HepG2 (cell line): ENCODE data around the gene CSTF3. TPM values are rescaled to one million over a fixed set of nuclear protein-coding genes. Genes with fewer than 3 reads are reported as not detected.

ENCODE experiments used
- ATAC-seq: fragments of 200-7000 bp; cut with Tn5 transposase; 3 replicates; pipeline ENCODE4 v1.9.1; 2020; ENCODE audit warnings: mild to moderate bottlenecking, moderate library complexity
- BruUV-seq: library from RNA; stranded (reverse); fragments of 400-500 nt; replicated peaks from 2 replicates; lab custom pipeline; 2021; lab: Mats Ljungman, UMichigan
- CTCF ChIA-PET: fragments of 300-600 bp; formaldehyde crosslinking; extraction: SDS; loops from one replicate; lab custom pipeline; 2021; ENCODE audit warnings: low total read pairs, inconsistent platforms, low intra/inter-chr PET ratio; lab: Yijun Ruan, JAX
- POLR2A ChIA-PET: fragments of 350-600 bp; sonication (Branson Sonifier 250); formaldehyde crosslinking; loops from one replicate; lab custom pipeline; 2020; ENCODE audit warnings: antibody characterized with exemption, inconsistent platforms; lab: Yijun Ruan, JAX
- DNase-seq: peaks from one replicate; pipeline ENCODE4 v3.0.0-alpha.2; 2015; ENCODE audit warnings: low spot score
- FAIRE-seq: peaks from 3 replicates; lab custom pipeline; 2011; peaks lifted over from hg19 to GRCh38; lab: Jason Lieb, UNC
- H2AFZ ChIP-seq: one replicate; pipeline ENCODE4 v1.6.1; 2011; ENCODE audit warnings: low read length, inconsistent platforms
- H3K27ac ChIP-seq: fragments of 300-600 bp; 3 replicates; pipeline ENCODE4 v1.8.0; 2011; ENCODE audit warnings: mixed run types, mild to moderate bottlenecking, mixed read lengths, low read length, inconsistent platforms; ENCODE audit not compliant: insufficient read depth; ENCODE audit errors: extremely low read length
- H3K27me3 ChIP-seq, 2 experiments: fragments of 200-600 bp in 1 of 2; 2 replicates in 1 of 2; 3 replicates in 1 of 2; pipeline versions ENCODE4 v1.6.0 to v1.8.0; 2011; ENCODE audit warnings: low read length in 2 of 2, mild to moderate bottlenecking in 2 of 2, moderate library complexity in 2 of 2, inconsistent platforms in 1 of 2; ENCODE audit not compliant: insufficient read depth in 2 of 2, control insufficient read depth in 1 of 2
- H3K36me3 ChIP-seq, 2 experiments: fragments of 200-600 bp in 1 of 2; replicated peaks in 1 of 2; 2 replicates in 1 of 2; 3 replicates in 1 of 2; pipeline versions ENCODE4 v1.5.1 to v1.8.0; 2011; ENCODE audit warnings: low read length in 2 of 2, inconsistent platforms in 1 of 2; ENCODE audit not compliant: insufficient read depth in 2 of 2, control insufficient read depth in 1 of 2
- H3K4me1 ChIP-seq: 2 replicates; pipeline ENCODE4 v1.5.1; 2012; ENCODE audit warnings: low read length, inconsistent platforms; ENCODE audit not compliant: insufficient read depth
- H3K4me2 ChIP-seq: 2 replicates; pipeline ENCODE4 v1.6.0; 2011; ENCODE audit warnings: low read depth, low read length, inconsistent platforms
- H3K4me3 ChIP-seq, 3 experiments: fragments of 200-600 bp in 1 of 3; sonication (generic), shearing (Covaris generic) in 1 of 3; replicated peaks in 1 of 3; 2 replicates each; pipeline ENCODE4 v1.5.1; 2011 to 2016; ENCODE audit warnings: low read length in 3 of 3, inconsistent platforms in 2 of 3, low read depth in 2 of 3, mild to moderate bottlenecking in 2 of 3, control low read depth in 1 of 3, mixed read lengths in 1 of 3; ENCODE audit not compliant: insufficient read depth in 1 of 3
- H3K79me2 ChIP-seq: one replicate; pipeline ENCODE4 v1.6.1; 2011; ENCODE audit warnings: low read length, inconsistent platforms; ENCODE audit not compliant: insufficient read depth
- H3K9ac ChIP-seq: 2 replicates; pipeline ENCODE4 v1.6.0; 2011; ENCODE audit warnings: mild to moderate bottlenecking, low read depth, low read length, inconsistent platforms; ENCODE audit not compliant: insufficient read depth
- H3K9me3 ChIP-seq: 2 replicates; pipeline ENCODE4 v1.5.1; 2012; ENCODE audit warnings: mild to moderate bottlenecking, low read length
- H4K20me1 ChIP-seq: 2 replicates; pipeline ENCODE4 v1.6.0; 2011; ENCODE audit warnings: inconsistent platforms, mild to moderate bottlenecking, low read length, moderate library complexity; ENCODE audit not compliant: insufficient read depth
- HOXA9 ChIP-seq: sonication (generic); formaldehyde crosslinking; IDR thresholded peaks from 2 replicates; pipeline ENCODE4 v1.8.1; 2022; ENCODE audit warnings: missing genetic modification reagents, mild to moderate bottlenecking, moderate library complexity, borderline replicate concordance
- KDM5B ChIP-seq: sonication (generic); formaldehyde crosslinking; IDR thresholded peaks from 2 replicates; pipeline ENCODE4 v1.4.0; 2020; ENCODE audit warnings: missing genetic modification reagents, mild to moderate bottlenecking, borderline replicate concordance
- NFE2L1 ChIP-seq: sonication (generic); formaldehyde crosslinking; IDR thresholded peaks from 2 replicates; pipeline ENCODE4 v1.4.0; 2020; ENCODE audit warnings: missing genetic modification reagents, mild to moderate bottlenecking, borderline replicate concordance
- NR2C2 ChIP-seq: sonication (generic); formaldehyde crosslinking; IDR thresholded peaks from 2 replicates; pipeline ENCODE4 v1.4.0; 2020; ENCODE audit warnings: missing genetic modification reagents, mild to moderate bottlenecking, moderate library complexity, borderline replicate concordance
- PITX1 ChIP-seq: sonication (generic); formaldehyde crosslinking; IDR thresholded peaks from 2 replicates; pipeline ENCODE4 v1.5.1; 2020; ENCODE audit warnings: mild to moderate bottlenecking, missing genetic modification reagents
- SP1 ChIP-seq, 2 experiments: fragments of 450-650 bp in 1 of 2; sonication (generic) in 1 of 2; formaldehyde crosslinking in 1 of 2; IDR thresholded peaks; 2 replicates each; pipeline versions ENCODE4 v1.4.0 to v1.6.1; 2016 to 2020; ENCODE audit warnings: missing genetic modification reagents in 1 of 2
- ZBTB14 ChIP-seq: sonication (generic); formaldehyde crosslinking; IDR thresholded peaks from 2 replicates; pipeline ENCODE4 v1.4.0; 2020; ENCODE audit warnings: missing genetic modification reagents
- ZBTB33 ChIP-seq: sonication (generic); formaldehyde crosslinking; IDR thresholded peaks from 2 replicates; pipeline ENCODE4 v1.4.0; 2020; ENCODE audit warnings: missing genetic modification reagents
- ZMYM4 ChIP-seq: sonication (generic); formaldehyde crosslinking; IDR thresholded peaks from 2 replicates; pipeline ENCODE4 v1.8.1; 2023; ENCODE audit warnings: mild to moderate bottlenecking, missing genetic modification reagents
- ZNF44 ChIP-seq: sonication (generic); formaldehyde crosslinking; IDR thresholded peaks from 2 replicates; pipeline ENCODE4 v1.5.1; 2020; ENCODE audit warnings: mild to moderate bottlenecking, missing genetic modification reagents
- ZNF687 ChIP-seq: sonication (generic); formaldehyde crosslinking; IDR thresholded peaks from 2 replicates; pipeline ENCODE4 v1.5.1; 2020; ENCODE audit warnings: mild to moderate bottlenecking, missing genetic modification reagents, moderate library complexity
- WGBS: methylation state at CpG from one replicate; pipeline ENCODE4 v1.1.6; 2017; ENCODE audit warnings: low lambda C conversion rate; 5-methylcytosine and 5-hydroxymethylcytosine counted together
- in situ Hi-C: cut with HindIII; loops from 2 replicates; pipeline ENCODE4 v1.10.0; 2017; ENCODE audit warnings: low pct_unique_long_range_greater_than_20kb; ENCODE audit not compliant: extremely low pct_ligation_motif_present
- intact Hi-C: fragments of 100-400 bp; cut with micrococcal nuclease; formaldehyde crosslinking; loops from one replicate; pipeline ENCODE4 v1.10.0; 2022; ENCODE audit not compliant: unreplicated experiment
- polyA plus RNA-seq, 8 experiments: library from polyadenylated mRNA; depleted of rRNA in 3 of 8; stranded (reverse) in 7 of 8; unstranded in 1 of 8; fragments of >200 nt; fragmentation: Illumina TruSeq in 4 of 8; extraction: Trizol in 4 of 8; gene quantifications; 2 replicates each; pipeline versions ENCODE4 v1.2.1 to v1.2.3, GENCODE V29; 2011 to 2016; ENCODE audit warnings: low read depth in 4 of 8, missing spikeins in 1 of 8, mixed read lengths in 1 of 8; ENCODE audit not compliant: insufficient read depth in 1 of 8
- total RNA-seq, 5 experiments: library from RNA; depleted of rRNA; stranded (reverse); fragments of >200 nt; fragmentation: Illumina TruSeq; extraction: Trizol; gene quantifications; 2 replicates each; pipeline ENCODE4 v1.2.3, GENCODE V29; 2016; ENCODE audit warnings: low read depth in 1 of 5
- TF ChIP-seq, protein P1 (sequence below): sonication (generic); formaldehyde crosslinking; IDR thresholded peaks from 2 replicates; pipeline ENCODE4 v1.5.0; 2020; ENCODE audit warnings: mild to moderate bottlenecking, missing genetic modification reagents
- TF ChIP-seq, protein P2 (sequence below): sonication (generic); formaldehyde crosslinking; IDR thresholded peaks from 2 replicates; pipeline ENCODE4 v1.5.0; 2020; ENCODE audit warnings: missing genetic modification reagents, mild to moderate bottlenecking, borderline replicate concordance

CSTF3 gene
- total and polyA plus RNA-seq, 2 of the 13 experiments (the other 11 are each of a cell fraction or from before 2014, with no cell fraction given), result 21.5 to 43.6 TPM

GRCh38 chr11:33185756-33186155, 24.5 kb upstream of the CSTF3 start:
- ATAC-seq (no peak), DNase-seq (no peak), FAIRE-seq (no peak)
- CTCF ChIA-PET, result no interaction called here
- no peak overlapping the region for H3K27ac ChIP-seq
- H3K9ac ChIP-seq, result no peak overlapping the region
- no peak overlapping the region for H3K4me3 ChIP-seq
- no peaks in the 10 kb centered on the region for H3K9me3 ChIP-seq
- no peaks in the 10 kb centered on the region for H3K27me3 ChIP-seq
- H4K20me1 ChIP-seq, result no peaks in the 10 kb centered on the region
- intact Hi-C loops, result no loop called here
- BruUV-seq, result no TSS peak
- no peak overlapping the region for H2AFZ ChIP-seq
- POLR2A ChIA-PET, result no interaction called here
- H3K4me1 ChIP-seq, result peaks cover 23% of the 10 kb centered on the region
- H3K79me2 ChIP-seq, result no peaks in the 10 kb centered on the region
- in situ Hi-C loops, result no loop called here
- 89% methylated on average over 1 of the region's 1 CpG for WGBS
- no peak overlapping the region for H3K4me2 ChIP-seq
- H3K36me3 ChIP-seq, result no peaks in the 10 kb centered on the region
- TF ChIP-seq SP1 (IDR thresholded peaks at IDR 0.05) (no peak), SP1 (CRISPR knock-in tag; IDR thresholded peaks at IDR 0.05) (no peak), NR2C2 (no peak), PITX1 (no peak), ZMYM4 (CRISPR knock-in tag) (no peak), ZNF687 (CRISPR knock-in tag) (no peak), NFE2L1 (CRISPR knock-in tag) (no peak), HOXA9 (CRISPR knock-in tag) (no peak), ZBTB33 (CRISPR knock-in tag) (no peak), ZBTB14 (CRISPR knock-in tag) (no peak), KDM5B (no peak), ZNF44 (CRISPR knock-in tag) (no peak)
- TF ChIP-seq, protein P1, sequence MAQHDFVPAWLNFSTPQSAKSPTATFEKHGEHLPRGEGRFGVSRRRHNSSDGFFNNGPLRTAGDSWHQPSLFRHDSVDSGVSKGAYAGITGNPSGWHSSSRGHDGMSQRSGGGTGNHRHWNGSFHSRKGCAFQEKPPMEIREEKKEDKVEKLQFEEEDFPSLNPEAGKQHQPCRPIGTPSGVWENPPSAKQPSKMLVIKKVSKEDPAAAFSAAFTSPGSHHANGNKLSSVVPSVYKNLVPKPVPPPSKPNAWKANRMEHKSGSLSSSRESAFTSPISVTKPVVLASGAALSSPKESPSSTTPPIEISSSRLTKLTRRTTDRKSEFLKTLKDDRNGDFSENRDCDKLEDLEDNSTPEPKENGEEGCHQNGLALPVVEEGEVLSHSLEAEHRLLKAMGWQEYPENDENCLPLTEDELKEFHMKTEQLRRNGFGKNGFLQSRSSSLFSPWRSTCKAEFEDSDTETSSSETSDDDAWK, result no peak
- TF ChIP-seq, protein P2, sequence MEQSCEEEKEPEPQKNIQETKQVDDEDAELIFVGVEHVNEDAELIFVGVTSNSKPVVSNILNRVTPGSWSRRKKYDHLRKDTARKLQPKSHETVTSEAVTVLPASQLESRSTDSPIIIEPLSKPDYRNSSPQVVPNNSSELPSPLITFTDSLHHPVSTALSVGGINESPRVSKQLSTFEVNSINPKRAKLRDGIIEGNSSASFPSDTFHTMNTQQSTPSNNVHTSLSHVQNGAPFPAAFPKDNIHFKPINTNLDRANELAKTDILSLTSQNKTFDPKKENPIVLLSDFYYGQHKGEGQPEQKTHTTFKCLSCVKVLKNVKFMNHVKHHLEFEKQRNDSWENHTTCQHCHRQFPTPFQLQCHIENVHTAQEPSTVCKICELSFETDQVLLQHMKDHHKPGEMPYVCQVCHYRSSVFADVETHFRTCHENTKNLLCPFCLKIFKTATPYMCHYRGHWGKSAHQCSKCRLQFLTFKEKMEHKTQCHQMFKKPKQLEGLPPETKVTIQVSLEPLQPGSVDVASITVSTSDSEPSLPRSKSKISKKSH, result no peak
